GM12892 (cell line): ENCODE data around the gene DACT3.

Experiments used
- DNase-seq: peaks from one replicate; pipeline ENCODE4 v3.0.0; 2011; ENCODE audit not compliant: insufficient read length
- FAIRE-seq: peaks from 2 replicates; lab custom pipeline; 2011; peaks lifted over from hg19 to GRCh38; lab: Jason Lieb, UNC
- POLR2A ChIP-seq: IDR thresholded peaks from 2 replicates; pipeline ENCODE4 v1.6.1; 2011; ENCODE audit warnings: low read depth, low read length, control low read depth
- POLR2AphosphoS5 ChIP-seq: IDR thresholded peaks from 2 replicates; pipeline ENCODE4 v1.6.1; 2011; ENCODE audit warnings: low read depth, low read length, control low read depth
- TAF1 ChIP-seq: IDR thresholded peaks from 2 replicates; pipeline ENCODE4 v1.6.1; 2011; ENCODE audit warnings: low read depth, mild to moderate bottlenecking, control low read depth, low read length, borderline replicate concordance

Gene DACT3

GRCh38 chr19:46660008-46660517, 919 bp downstream of the DACT3 start:
- DNase-seq (no peak), FAIRE-seq (no peak)
- no peak for TF ChIP-seq POLR2A
- no peak for TF ChIP-seq TAF1
- TF ChIP-seq POLR2AphosphoS5, result no peak

- TF ChIP-seq POLR2AphosphoS5, result no peak
- no peak for TF ChIP-seq TAF1
- TF ChIP-seq POLR2A, result no peak
- no peak for FAIRE-seq
- DNase-seq, result no peak
These were observed 1.6 kb downstream of the DACT3 start for GRCh38 chr19:46659151-46660007.

GRCh38 chr19:46656541-46656940, 4.4 kb downstream of the DACT3 start:
- no peak for FAIRE-seq
- TF ChIP-seq POLR2A (no peak), TAF1 (no peak), POLR2AphosphoS5 (no peak)

GRCh38 chr19:46654621-46655152, 6.3 kb downstream of the DACT3 start:
- TF ChIP-seq POLR2A (no peak), TAF1 (no peak), POLR2AphosphoS5 (no peak)
- FAIRE-seq (no peak), DNase-seq (no peak)

More at GRCh38 chr19:46656541-46656940, 4.4 kb downstream of the DACT3 start:
- no peak for DNase-seq

GRCh38 chr19:46650445-46650844, 10.5 kb downstream of the DACT3 start:
- TF ChIP-seq POLR2AphosphoS5 (no peak), POLR2A (no peak), TAF1 (no peak)
- FAIRE-seq (no peak), DNase-seq (no peak)

- FAIRE-seq (no peak), DNase-seq (no peak)
- TF ChIP-seq TAF1 (no peak), POLR2A (no peak), POLR2AphosphoS5 (no peak)
These were observed 11.7 kb downstream of the DACT3 start for GRCh38 chr19:46648961-46649960.

- peak; percentile 57 for DNase-seq
- TF ChIP-seq TAF1 (no peak), POLR2AphosphoS5 (no peak), POLR2A (no peak)
- peak; percentile 14 for FAIRE-seq
These were observed 12.7 kb downstream of the DACT3 start for GRCh38 chr19:46648060-46648960.

GRCh38 chr19:46646402-46646801, 14.6 kb downstream of the DACT3 start:
- no peak for FAIRE-seq
- no peak for DNase-seq
- no peak for TF ChIP-seq POLR2A
- TF ChIP-seq POLR2AphosphoS5, result no peak

GRCh38 chr19:46644720-46645119, 16.3 kb downstream of the DACT3 start:
- no peak for TF ChIP-seq TAF1
- no peak for TF ChIP-seq POLR2A
- TF ChIP-seq POLR2AphosphoS5, result no peak
- no peak for DNase-seq
- FAIRE-seq, result no peak

GRCh38 chr19:46640656-46641055, 20.3 kb downstream of the DACT3 start:
- DNase-seq (no peak), FAIRE-seq (no peak)
- TF ChIP-seq POLR2AphosphoS5 (no peak), TAF1 (no peak), POLR2A (no peak)

GRCh38 chr19:46639358-46640182, 21.4 kb downstream of the DACT3 start:
- no peak for DNase-seq
- TF ChIP-seq TAF1 (no peak), POLR2A (no peak), POLR2AphosphoS5 (no peak)
- FAIRE-seq, result peak; percentile 88
